Esophagus muscularis mucosa (tissue), 3 donors: ENCODE results near the gene C2CD3.

ENCODE experiments used
- CTCF ChIP-seq, 3 experiments: fragments of 200-600 bp in 2 of 3; fragments of 450-650 bp in 1 of 3; sonication (generic) in 2 of 3; IDR thresholded peaks; one replicate each; pipeline ENCODE4 v1.5.1; 2017 to 2019; ENCODE audit warnings: antibody characterized with exemption in 3 of 3, mild to moderate bottlenecking in 2 of 3, moderate library complexity in 1 of 3
- EP300 ChIP-seq: sonication (generic); formaldehyde crosslinking; IDR thresholded peaks from one replicate; pipeline ENCODE4 v1.6.1; 2017; ENCODE audit warnings: antibody characterized with exemption

- TF ChIP-seq CTCF (IDR thresholded peaks at IDR 0.05) (no peak), EP300 (no peak)
Measured at GRCh38 chr11:73988227-73988626, 182.6 kb downstream of the C2CD3 start.
